Measurements from ENCODE around the gene EML4. TPM values are rescaled to one million over a fixed set of nuclear protein-coding genes. Genes with fewer than 3 reads are reported as not detected.
"Not testable (repeated sequence)": the region's sequence is repeated elsewhere in the genome, so short reads cannot be mapped to it uniquely, and the experiment has no call there.

Gene EML4
- total RNA-seq, 1 experiment from 2014 or later = 107 TPM

- intact Hi-C loops (cut with micrococcal nuclease; ENCODE audit: unreplicated experiment) (no loop called here), in situ Hi-C loops (cut with HindIII; ENCODE audit: low pct_unique_long_range_greater_than_20kb, low sequenced_read_pairs) (no loop called here)
- TF ChIP-seq POLR2AphosphoS5 (IDR thresholded peaks at IDR 0.05; ENCODE audit: low read depth, low read length) (no peak), REST (IDR thresholded peaks at IDR 0.05; ENCODE audit: insufficient read depth in 1 of 2, low read depth in 2 of 2, low read length in 1 of 2) (no peak), SIN3A (IDR thresholded peaks at IDR 0.05; ENCODE audit: borderline replicate concordance, insufficient read depth, low read depth, low read length) (no peak), CTCF (IDR thresholded peaks at IDR 0.05) (no peak), TCF7L2 (IDR thresholded peaks at IDR 0.05; ENCODE audit: low read depth, low read length) (no peak)
- Histone ChIP-seq H3K4me1 (ENCODE audit: control insufficient read depth, insufficient read depth, low read length) (no peaks in the 10 kb centered on the region), H3K27ac (ENCODE audit: low read length) (no peak overlapping the region), H3K27me3 (ENCODE audit: control insufficient read depth, insufficient read depth, low read length) (no peaks in the 10 kb centered on the region), H3K9me3 (ENCODE audit: control insufficient read depth, insufficient read depth, low read depth, low read length) (no peaks in the 10 kb centered on the region), H3K4me3 (ENCODE audit: low read depth in 2 of 2, low read length in 2 of 2) (no peak overlapping the region), H3K36me3 (ENCODE audit: control insufficient read depth, insufficient read depth, low read length) (peaks cover 29% of the 10 kb centered on the region)
- BruUV-seq (replicated peaks) = no TSS peak
- ChIA-PET CTCF (no interaction called here), POLR2A (no interaction called here)
- DNase-seq (ENCODE audit: low read depth, low spot score) = no peak
- ATAC-seq = no peak
These were observed 165.1 kb downstream of the EML4 start for GRCh38 chr2:42334220-42334619.

- POLR2A ChIA-PET = interaction anchor here (0.7 kb wide), 1 partner anchor 465 kb away, joined by 3 read pairs; no protein-coding TSS in a partner anchor
- intact Hi-C loops (cut with micrococcal nuclease; ENCODE audit: unreplicated experiment); BruUV-seq (replicated peaks); H3K27ac ChIP-seq (ENCODE audit: low read length); ATAC-seq; H3K4me1 ChIP-seq (ENCODE audit: control insufficient read depth, insufficient read depth, low read length); H3K9me3 ChIP-seq (ENCODE audit: control insufficient read depth, insufficient read depth, low read depth, low read length); H3K27me3 ChIP-seq (ENCODE audit: control insufficient read depth, insufficient read depth, low read length); in situ Hi-C loops (cut with HindIII; ENCODE audit: low pct_unique_long_range_greater_than_20kb, low sequenced_read_pairs); CTCF ChIA-PET; DNase-seq (ENCODE audit: low read depth, low spot score); H3K4me3 ChIP-seq (ENCODE audit: low read depth in 2 of 2, low read length in 2 of 2): not testable (repeated sequence)
- H3K36me3 ChIP-seq (ENCODE audit: control insufficient read depth, insufficient read depth, low read length) = peaks cover 29% of the 10 kb centered on the region
These were observed 165.7 kb downstream of the EML4 start for GRCh38 chr2:42334865-42335264.

GRCh38 chr2:42335514-42336104, 166.5 kb downstream of the EML4 start:
- TF ChIP-seq CTCF (IDR thresholded peaks at IDR 0.05) (no peak), TCF7L2 (IDR thresholded peaks at IDR 0.05; ENCODE audit: low read depth, low read length) (no peak), REST (IDR thresholded peaks at IDR 0.05; ENCODE audit: insufficient read depth in 1 of 2, low read depth in 2 of 2, low read length in 1 of 2) (no peak), POLR2AphosphoS5 (IDR thresholded peaks at IDR 0.05; ENCODE audit: low read depth, low read length) (no peak), SIN3A (IDR thresholded peaks at IDR 0.05; ENCODE audit: borderline replicate concordance, insufficient read depth, low read depth, low read length) (no peak)
- peaks cover 22% of the 10 kb centered on the region for H3K36me3 ChIP-seq (ENCODE audit: control insufficient read depth, insufficient read depth, low read length)
- POLR2A ChIA-PET = no interaction called here
- CTCF ChIA-PET = no interaction called here
- H3K4me1 ChIP-seq (ENCODE audit: control insufficient read depth, insufficient read depth, low read length) = no peaks in the 10 kb centered on the region
- intact Hi-C loops (cut with micrococcal nuclease; ENCODE audit: unreplicated experiment) (no loop called here), in situ Hi-C loops (cut with HindIII; ENCODE audit: low pct_unique_long_range_greater_than_20kb, low sequenced_read_pairs) (no loop called here)
- ATAC-seq (no peak), DNase-seq (ENCODE audit: low read depth, low spot score) (no peak)
- no peaks in the 10 kb centered on the region for H3K9me3 ChIP-seq (ENCODE audit: control insufficient read depth, insufficient read depth, low read depth, low read length)
- no peak overlapping the region for H3K4me3 ChIP-seq (ENCODE audit: low read depth in 2 of 2, low read length in 2 of 2)
- BruUV-seq (replicated peaks) = no TSS peak
- H3K27me3 ChIP-seq (ENCODE audit: control insufficient read depth, insufficient read depth, low read length) = no peaks in the 10 kb centered on the region
- no peak overlapping the region for H3K27ac ChIP-seq (ENCODE audit: low read length)

Data from Panc1 (cell line).